IMR-90 (cell line): Measurements from ENCODE around the gene PRSS53. TPM values are rescaled to one million over a fixed set of nuclear protein-coding genes. Genes with fewer than 3 reads are reported as not detected.

Experiments
- ATAC-seq: fragments of 200-7000 bp; cut with Tn5 transposase; 2 replicates; pipeline ENCODE4 v1.9.1; 2020; ENCODE audit warnings: low read depth, mild to moderate bottlenecking, moderate library complexity
- BruUV-seq: library from RNA; stranded (reverse); fragments of 400-500 nt; replicated peaks from 2 replicates; lab custom pipeline; 2021; lab: Mats Ljungman, UMichigan
- CTCF ChIA-PET: fragments of 300-600 bp; formaldehyde crosslinking; extraction: SDS; loops from one replicate; lab custom pipeline; 2021; ENCODE audit warnings: antibody characterized with exemption; lab: Yijun Ruan, JAX
- POLR2A ChIA-PET: fragments of 300-600 bp; sonication (Branson Sonifier 250); formaldehyde crosslinking; loops from one replicate; lab custom pipeline; 2022; ENCODE audit warnings: antibody characterized with exemption; ENCODE audit not compliant: unreplicated experiment; lab: Charles Lee
- DNase-seq: peaks from one replicate; pipeline ENCODE4 v3.0.0; 2013
- H2AFZ ChIP-seq: replicated peaks from 2 replicates; pipeline ENCODE3; 2013; ENCODE audit warnings: low read length, mild to moderate bottlenecking; ENCODE audit not compliant: poor library complexity
- H2AK5ac ChIP-seq: 2 replicates; pipeline ENCODE4 v1.6.1; 2013; ENCODE audit warnings: low read depth, low read length, inconsistent platforms
- H2AK9ac ChIP-seq: replicated peaks from 2 replicates; pipeline ENCODE3; 2013; ENCODE audit warnings: mild to moderate bottlenecking, low read depth, low read length, moderate library complexity; ENCODE audit not compliant: poor library complexity
- H2BK120ac ChIP-seq: 2 replicates; pipeline ENCODE4 v1.6.1; 2013; ENCODE audit warnings: low read depth, low read length, inconsistent platforms
- H2BK15ac ChIP-seq: 3 replicates; pipeline ENCODE4 v1.6.1; 2013; ENCODE audit warnings: low read depth, low read length, inconsistent platforms
- H2BK20ac ChIP-seq: 2 replicates; pipeline ENCODE4 v1.6.1; 2013; ENCODE audit warnings: low read depth, mild to moderate bottlenecking, inconsistent platforms, low read length, moderate library complexity
- H2BK5ac ChIP-seq: 2 replicates; pipeline ENCODE4 v1.6.1; 2013; ENCODE audit warnings: mild to moderate bottlenecking, low read depth, low read length, inconsistent platforms; ENCODE audit not compliant: poor library complexity, severe bottlenecking
- H3K14ac ChIP-seq: replicated peaks from 2 replicates; pipeline ENCODE4 v1.6.1; 2013; ENCODE audit warnings: low read depth, low read length, inconsistent platforms
- H3K18ac ChIP-seq: 2 replicates; pipeline ENCODE4 v1.6.1; 2013; ENCODE audit warnings: low read depth, low read length, control low read depth
- H3K23ac ChIP-seq: 2 replicates; pipeline ENCODE4 v1.6.1; 2013; ENCODE audit warnings: low read depth, low read length, inconsistent platforms
- H3K27ac ChIP-seq: 2 replicates; pipeline ENCODE4 v1.5.1; 2013; ENCODE audit warnings: mild to moderate bottlenecking, control low read depth, low read length; ENCODE audit not compliant: insufficient read depth
- H3K27me3 ChIP-seq: 2 replicates; pipeline ENCODE4 v1.6.1; 2013; ENCODE audit warnings: low read length; ENCODE audit not compliant: control insufficient read depth, insufficient read depth
- H3K36me3 ChIP-seq: 2 replicates; pipeline ENCODE4 v1.6.1; 2013; ENCODE audit warnings: low read length, mixed read lengths; ENCODE audit not compliant: control insufficient read depth, insufficient read depth
- H3K4ac ChIP-seq: 2 replicates; pipeline ENCODE4 v1.6.1; 2013; ENCODE audit warnings: low read depth, low read length, inconsistent platforms
- H3K4me1 ChIP-seq: 2 replicates; pipeline ENCODE4 v1.6.1; 2013; ENCODE audit warnings: low read length, mixed read lengths; ENCODE audit not compliant: control insufficient read depth, insufficient read depth
- H3K4me2 ChIP-seq: 2 replicates; pipeline ENCODE4 v1.6.1; 2013; ENCODE audit warnings: low read depth, mild to moderate bottlenecking, control low read depth, low read length, moderate library complexity
- H3K4me3 ChIP-seq: 2 replicates; pipeline ENCODE4 v1.5.1; 2013; ENCODE audit warnings: low read depth, mild to moderate bottlenecking, control low read depth, low read length, moderate library complexity; ENCODE audit not compliant: insufficient read depth
- H3K56ac ChIP-seq: 2 replicates; pipeline ENCODE4 v1.6.1; 2013; ENCODE audit warnings: low read length, inconsistent platforms; ENCODE audit not compliant: insufficient read depth; ENCODE audit errors: extremely low read depth
- H3K79me1 ChIP-seq, 2 experiments: 2 replicates each; pipeline ENCODE4 v1.6.1; 2013; ENCODE audit warnings: low read length in 2 of 2, inconsistent platforms in 1 of 2, low read depth in 1 of 2
- H3K9ac ChIP-seq: 2 replicates; pipeline ENCODE4 v1.6.1; 2013; ENCODE audit warnings: low read depth, low read length, control low read depth
- H3K9me1 ChIP-seq: 2 replicates; pipeline ENCODE4 v1.6.1; 2013; ENCODE audit warnings: low read length, inconsistent platforms; ENCODE audit not compliant: insufficient read depth
- H3K9me3 ChIP-seq: 2 replicates; pipeline ENCODE4 v1.6.1; 2013; ENCODE audit warnings: low read length; ENCODE audit not compliant: control insufficient read depth, insufficient read depth
- H4K20me1 ChIP-seq: 2 replicates; pipeline ENCODE4 v1.6.1; 2013; ENCODE audit warnings: low read length, inconsistent platforms; ENCODE audit not compliant: insufficient read depth
- H4K5ac ChIP-seq: 2 replicates; pipeline ENCODE4 v1.6.1; 2013; ENCODE audit warnings: mild to moderate bottlenecking, low read depth, low read length, control low read depth
- H4K8ac ChIP-seq, 2 experiments: 2 replicates each; pipeline ENCODE4 v1.6.1; 2013; ENCODE audit warnings: low read depth in 2 of 2, low read length in 2 of 2, control low read depth in 1 of 2, inconsistent platforms in 1 of 2
- H4K91ac ChIP-seq: 2 replicates; pipeline ENCODE4 v1.6.1; 2013; ENCODE audit warnings: low read depth, low read length, inconsistent platforms; ENCODE audit not compliant: insufficient read depth
- BHLHE40 ChIP-seq: fragments of 150-350 bp; IDR thresholded peaks from 2 replicates; pipeline ENCODE4 v1.6.1; 2016; ENCODE audit warnings: mild to moderate bottlenecking, low read depth, low read length
- CHD1 ChIP-seq: IDR thresholded peaks from 2 replicates; pipeline ENCODE4 v1.6.1; 2012; ENCODE audit warnings: low read depth, low read length, improper control_type of control experiment
- CTCF ChIP-seq: conservative IDR thresholded peaks from 2 replicates; pipeline ENCODE4 v1.5.1; 2012; ENCODE audit warnings: mild to moderate bottlenecking, low read depth, low read length, improper control_type of control experiment
- ELK1 ChIP-seq: fragments of 150-350 bp; IDR thresholded peaks from 2 replicates; pipeline ENCODE4 v1.6.1; 2016; ENCODE audit warnings: low read depth, mild to moderate bottlenecking, low read length, moderate library complexity, borderline replicate concordance
- FOS ChIP-seq: fragments of 150-350 bp; IDR thresholded peaks from 2 replicates; pipeline ENCODE4 v1.6.1; 2016; ENCODE audit warnings: low read depth, low read length
- MAFK ChIP-seq: IDR thresholded peaks from 2 replicates; pipeline ENCODE4 v1.6.1; 2012; ENCODE audit warnings: low read depth, low read length, improper control_type of control experiment
- MAZ ChIP-seq: IDR thresholded peaks from 2 replicates; pipeline ENCODE4 v1.6.1; 2012; ENCODE audit warnings: low read depth, mild to moderate bottlenecking, low read length, improper control_type of control experiment, moderate library complexity, borderline replicate concordance
- RAD21 ChIP-seq: IDR thresholded peaks from 2 replicates; pipeline ENCODE4 v1.6.1; 2012; ENCODE audit warnings: low read length, improper control_type of control experiment
- RCOR1 ChIP-seq: IDR thresholded peaks from 2 replicates; pipeline ENCODE4 v1.6.1; 2012; ENCODE audit warnings: mild to moderate bottlenecking, low read length, improper control_type of control experiment; ENCODE audit not compliant: insufficient replicate concordance
- WGBS, 2 experiments: methylation state at CpG; one replicate each; pipeline versions ENCODE4 v1.1.5 to v1.1.7; 2013; ENCODE audit warnings: missing lambda C conversion rate in 2 of 2; ENCODE audit not compliant: insufficient read length in 1 of 2; ENCODE audit errors: extremely low coverage in 2 of 2; 5-methylcytosine and 5-hydroxymethylcytosine counted together
- dilution Hi-C: fragments of 300-500 bp; cut with HindIII; formaldehyde crosslinking; loops from one replicate; pipeline ENCODE4 v1.14.3; 2018; ENCODE audit warnings: low sequenced_read_pairs; ENCODE audit not compliant: unreplicated experiment
- in situ Hi-C: fragments of 300-500 bp; cut with MboI; formaldehyde crosslinking; loops from 3 replicates; pipeline ENCODE4 v1.14.3; 2019; ENCODE audit warnings: low sequenced_read_pairs, inconsistent platforms, mixed read lengths
- intact Hi-C: fragments of 100-400 bp; cut with micrococcal nuclease; formaldehyde crosslinking; loops from 2 replicates; pipeline ENCODE4 v1.10.0; 2022
- polyA plus RNA-seq, 3 experiments: library from polyadenylated mRNA; depleted of rRNA; stranded (reverse); fragments of >200 nt; gene quantifications; 2 replicates each; pipeline ENCODE4 v1.2.3, GENCODE V29; 2012; ENCODE audit warnings: low replicate concordance in 1 of 3
- total RNA-seq: library from RNA; depleted of rRNA; stranded (reverse); fragments of >200 nt; gene quantifications from 2 replicates; pipeline ENCODE4 v1.2.3, GENCODE V29; 2012
- TF ChIP-seq, protein P1 (sequence below): fragments of 150-350 bp; IDR thresholded peaks from 2 replicates; pipeline ENCODE4 v1.6.1; 2017; ENCODE audit warnings: mild to moderate bottlenecking, antibody characterized with exemption, low read length, low read depth

The PRSS53 gene
- total and polyA plus RNA-seq, 2 of the 4 experiments (the other 2 are of a cell fraction) = 0.72 to 5.9 TPM

- TF ChIP-seq CTCF (no peak), CHD1 (no peak), BHLHE40 (no peak), RAD21 (no peak), FOS (no peak), MAFK (no peak), ELK1 (no peak), MAZ (no peak), RCOR1 (no peak)
- TF ChIP-seq, protein P1, sequence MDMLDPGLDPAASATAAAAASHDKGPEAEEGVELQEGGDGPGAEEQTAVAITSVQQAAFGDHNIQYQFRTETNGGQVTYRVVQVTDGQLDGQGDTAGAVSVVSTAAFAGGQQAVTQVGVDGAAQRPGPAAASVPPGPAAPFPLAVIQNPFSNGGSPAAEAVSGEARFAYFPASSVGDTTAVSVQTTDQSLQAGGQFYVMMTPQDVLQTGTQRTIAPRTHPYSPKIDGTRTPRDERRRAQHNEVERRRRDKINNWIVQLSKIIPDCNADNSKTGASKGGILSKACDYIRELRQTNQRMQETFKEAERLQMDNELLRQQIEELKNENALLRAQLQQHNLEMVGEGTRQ = no peak
- intact Hi-C loops (no loop called here), dilution Hi-C loops (no loop called here), in situ Hi-C loops (loop anchor here (10.0 kb wide), 1 partner anchor 104 kb away; the partner anchor contains the start of gene HSD3B7)
- H3K56ac ChIP-seq = no peak overlapping the region
- no peak overlapping the region for H3K4me3 ChIP-seq
- H2BK15ac ChIP-seq = no peak overlapping the region
- no peak overlapping the region for H2AFZ ChIP-seq
- H3K36me3 ChIP-seq = peaks cover 40% of the 10 kb centered on the region
- no peak overlapping the region for H4K8ac ChIP-seq
- H2BK20ac ChIP-seq = no peak overlapping the region
- ATAC-seq (no peak), DNase-seq (no peak)
- H3K4me2 ChIP-seq = no peak overlapping the region
- BruUV-seq = no TSS peak
- ChIA-PET POLR2A (no interaction called here), CTCF (no interaction called here)
- no peaks in the 10 kb centered on the region for H3K27me3 ChIP-seq
- H2BK5ac ChIP-seq = no peak overlapping the region
- H4K20me1 ChIP-seq = peaks cover 14% of the 10 kb centered on the region
- peaks cover 3% of the 10 kb centered on the region for H3K4me1 ChIP-seq
- H3K9ac ChIP-seq = no peak overlapping the region
- no peak overlapping the region for H4K91ac ChIP-seq
- no peak overlapping the region for H3K23ac ChIP-seq
- H2AK9ac ChIP-seq = peak overlapping the region; percentile 5
- H3K9me1 ChIP-seq = peaks cover 10% of the 10 kb centered on the region
- H3K79me1 ChIP-seq = peaks cover 32 to 62% of the 10 kb centered on the region in 2 experiments
- no peak overlapping the region for H3K18ac ChIP-seq
- H3K27ac ChIP-seq = no peak overlapping the region
- H3K9me3 ChIP-seq = no peaks in the 10 kb centered on the region
- H2BK120ac ChIP-seq = no peak overlapping the region
- H2AK5ac ChIP-seq = no peak overlapping the region
- H4K5ac ChIP-seq = no peak overlapping the region
- WGBS, 2 experiments = no CpG with 5 or more reads among the region's 8 CpGs
- H3K14ac ChIP-seq = no peak overlapping the region
- H3K4ac ChIP-seq = no peak overlapping the region
Observed at GRCh38 chr16:31089199-31089598, 456 bp upstream of the PRSS53 start.
